Stimulated activated CD4-positive, alpha-beta T cell treated with anti-CD3 and anti-CD28 coated beads, Interleukin-4, amount 100 ng/mL, for 24 hours (primary cell): ENCODE measurements around the gene MLH3.

Experiments used
- DNase-seq: peaks from one replicate; pipeline ENCODE4 v3.0.0-alpha.2; 2020

MLH3 gene

GRCh38 chr14:75064205-75064567, 12.9 kb upstream of the MLH3 start:
- no peak for DNase-seq

- peak; percentile 93 for DNase-seq
Measured at GRCh38 chr14:75063491-75064204, 12.4 kb upstream of the MLH3 start, which contains the start of gene ACYP1. ACYP1 (minus strand) TSS chr14:75064024; CDS start chr14:75063553, 471 bp downstream.

GRCh38 chr14:75063013-75063412, 11.7 kb upstream of the MLH3 start:
- DNase-seq, result no peak

- DNase-seq, result no peak
Measured at GRCh38 chr14:75060420-75060819, 9.2 kb upstream of the MLH3 start.

GRCh38 chr14:75059642-75060041, 8.4 kb upstream of the MLH3 start:
- DNase-seq, result no peak

- DNase-seq, result no peak
Measured at GRCh38 chr14:75054421-75054820, 3.2 kb upstream of the MLH3 start.

- no peak for DNase-seq
Measured at GRCh38 chr14:75053396-75054291, 2.4 kb upstream of the MLH3 start.

- no peak for DNase-seq
Measured at GRCh38 chr14:75051556-75051899, 261 bp upstream of the MLH3 start.

GRCh38 chr14:75049731-75050201, 1.5 kb downstream of the MLH3 start:
- DNase-seq, result no peak

GRCh38 chr14:75049136-75049535, 2.1 kb downstream of the MLH3 start:
- DNase-seq, result no peak

- DNase-seq, result no peak
Measured at GRCh38 chr14:75048101-75048500, 3.2 kb downstream of the MLH3 start.

- DNase-seq, result no peak
Measured at GRCh38 chr14:75047506-75047905, 3.8 kb downstream of the MLH3 start.

GRCh38 chr14:75046899-75047298, 4.4 kb downstream of the MLH3 start:
- DNase-seq, result no peak

- no peak for DNase-seq
Measured at GRCh38 chr14:75046275-75046674, 5.0 kb downstream of the MLH3 start.

GRCh38 chr14:75044752-75045151, 6.5 kb downstream of the MLH3 start:
- no peak for DNase-seq

GRCh38 chr14:75044322-75044721, 6.9 kb downstream of the MLH3 start:
- DNase-seq, result no peak

- DNase-seq, result no peak
Measured at GRCh38 chr14:75042035-75042434, 9.2 kb downstream of the MLH3 start.

GRCh38 chr14:75041613-75042012, 9.7 kb downstream of the MLH3 start:
- no peak for DNase-seq

GRCh38 chr14:75040959-75041358, 10.3 kb downstream of the MLH3 start:
- DNase-seq, result no peak

- DNase-seq, result no peak
Measured at GRCh38 chr14:75040507-75040906, 10.8 kb downstream of the MLH3 start.

- no peak for DNase-seq
Measured at GRCh38 chr14:75032939-75033338, 18.3 kb downstream of the MLH3 start.

GRCh38 chr14:75030147-75030546, 21.1 kb downstream of the MLH3 start:
- no peak for DNase-seq

GRCh38 chr14:75025876-75026275, 25.4 kb downstream of the MLH3 start:
- no peak for DNase-seq

- no peak for DNase-seq
Measured at GRCh38 chr14:75025082-75025481, 26.2 kb downstream of the MLH3 start.
